ENCODE measurements around the gene ZNF526. TPM values are rescaled to one million over a fixed set of nuclear protein-coding genes. Genes with fewer than 3 reads are reported as not detected.

Gene ZNF526
- total and polyA plus RNA-seq, 9 of the 15 experiments (the other 6 are each of a cell fraction or from before 2014, with no cell fraction given) = 1.3 to 17.9 (median 6.2) TPM

GRCh38 chr19:42200116-42200715 lies 19.9 kb upstream of the ZNF526 start (continued):
- TF ChIP-seq, protein P1, sequence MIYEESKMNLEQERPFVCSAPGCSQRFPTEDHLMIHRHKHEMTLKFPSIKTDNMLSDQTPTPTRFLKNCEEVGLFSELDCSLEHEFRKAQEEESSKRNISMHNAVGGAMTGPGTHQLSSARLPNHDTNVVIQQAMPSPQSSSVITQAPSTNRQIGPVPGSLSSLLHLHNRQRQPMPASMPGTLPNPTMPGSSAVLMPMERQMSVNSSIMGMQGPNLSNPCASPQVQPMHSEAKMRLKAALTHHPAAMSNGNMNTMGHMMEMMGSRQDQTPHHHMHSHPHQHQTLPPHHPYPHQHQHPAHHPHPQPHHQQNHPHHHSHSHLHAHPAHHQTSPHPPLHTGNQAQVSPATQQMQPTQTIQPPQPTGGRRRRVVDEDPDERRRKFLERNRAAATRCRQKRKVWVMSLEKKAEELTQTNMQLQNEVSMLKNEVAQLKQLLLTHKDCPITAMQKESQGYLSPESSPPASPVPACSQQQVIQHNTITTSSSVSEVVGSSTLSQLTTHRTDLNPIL (CRISPR knock-in tag; IDR thresholded peaks at IDR 0.05) = no peak
- TF ChIP-seq ZNF134 (CRISPR knock-in tag; conservative IDR thresholded peaks at IDR 0.05) = 0 out of 2 replicates have a peak, but pooled peaks have one; percentile 35
- TF ChIP-seq EP300 (IDR thresholded peaks at IDR 0.05; ENCODE audit: low read length) = 0 out of 2 replicates have a peak, but pooled peaks have one; percentile 2
- peak in 1 of 2 experiments; percentile 58; a peak in 1 of 4 replicates for TF ChIP-seq FOXK2 (conservative IDR thresholded peaks at IDR 0.05 in 1 of 2, IDR thresholded peaks at IDR 0.05 in 1 of 2; ENCODE audit: low read depth in 2 of 2)
- TF ChIP-seq MTA3 (IDR thresholded peaks at IDR 0.05; ENCODE audit: borderline replicate concordance) = no peak
- 0 out of 2 replicates have a peak, but pooled peaks have one; percentile 8 for TF ChIP-seq CC2D1A (IDR thresholded peaks at IDR 0.05)
- peak; percentile 33; the same call in 1 of the 2 replicates for TF ChIP-seq CBFA2T2 (conservative IDR thresholded peaks at IDR 0.05)
- no peak for TF ChIP-seq VEZF1 (CRISPR knock-in tag; IDR thresholded peaks at IDR 0.05)
- TF ChIP-seq ZBTB40 (IDR thresholded peaks at IDR 0.05) = 0 out of 2 replicates have a peak, but pooled peaks have one; percentile 4
- no peak for TF ChIP-seq ZBTB40 (CRISPR knock-in tag; IDR thresholded peaks at IDR 0.05)
- TF ChIP-seq TCF3 (CRISPR knock-in tag; IDR thresholded peaks at IDR 0.05) = 0 out of 2 replicates have a peak, but pooled peaks have one; percentile 16
- TF ChIP-seq DMBX1 (CRISPR knock-in tag; IDR thresholded peaks at IDR 0.05; ENCODE audit: borderline replicate concordance) = 0 out of 2 replicates have a peak, but pooled peaks have one; percentile 43
- TF ChIP-seq TAL1 (IDR thresholded peaks at IDR 0.05) = peak; percentile 24; the same call in 1 of the 2 replicates
- TF ChIP-seq, protein P2, sequence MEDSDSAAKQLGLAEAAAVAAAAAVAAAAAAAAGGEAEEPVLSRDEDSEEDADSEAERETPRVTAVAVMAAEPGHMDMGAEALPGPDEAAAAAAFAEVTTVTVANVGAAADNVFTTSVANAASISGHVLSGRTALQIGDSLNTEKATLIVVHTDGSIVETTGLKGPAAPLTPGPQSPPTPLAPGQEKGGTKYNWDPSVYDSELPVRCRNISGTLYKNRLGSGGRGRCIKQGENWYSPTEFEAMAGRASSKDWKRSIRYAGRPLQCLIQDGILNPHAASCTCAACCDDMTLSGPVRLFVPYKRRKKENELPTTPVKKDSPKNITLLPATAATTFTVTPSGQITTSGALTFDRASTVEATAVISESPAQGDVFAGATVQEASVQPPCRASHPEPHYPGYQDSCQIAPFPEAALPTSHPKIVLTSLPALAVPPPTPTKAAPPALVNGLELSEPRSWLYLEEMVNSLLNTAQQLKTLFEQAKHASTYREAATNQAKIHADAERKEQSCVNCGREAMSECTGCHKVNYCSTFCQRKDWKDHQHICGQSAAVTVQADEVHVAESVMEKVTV (CRISPR knock-in tag; IDR thresholded peaks at IDR 0.05) = peak; percentile 31; the same call in 1 of the 2 replicates

Measured in K562 (cell line).